ENCODE measurements around the gene LTBP1.

DNA sequence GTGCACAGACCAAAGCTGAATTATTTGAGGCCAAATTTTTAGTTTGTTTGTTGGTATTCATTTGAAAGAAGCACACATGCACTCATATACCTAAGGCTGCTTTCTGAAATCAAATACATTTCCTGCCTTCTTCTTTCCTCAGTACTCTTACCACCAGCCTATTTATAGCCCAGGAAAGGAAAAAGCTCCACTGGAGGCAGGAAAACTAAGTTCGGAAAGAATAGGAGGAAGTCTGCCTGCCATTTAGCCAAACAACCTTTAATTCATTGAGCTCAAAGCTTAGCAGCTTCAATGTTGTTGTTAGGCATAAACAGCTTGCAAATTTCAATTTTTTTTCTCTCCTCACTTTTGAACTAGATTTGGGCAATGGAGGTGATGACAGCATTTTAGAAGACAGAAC is 489.3 kb downstream of the LTBP1 start:
- TF ChIP-seq, protein P1, sequence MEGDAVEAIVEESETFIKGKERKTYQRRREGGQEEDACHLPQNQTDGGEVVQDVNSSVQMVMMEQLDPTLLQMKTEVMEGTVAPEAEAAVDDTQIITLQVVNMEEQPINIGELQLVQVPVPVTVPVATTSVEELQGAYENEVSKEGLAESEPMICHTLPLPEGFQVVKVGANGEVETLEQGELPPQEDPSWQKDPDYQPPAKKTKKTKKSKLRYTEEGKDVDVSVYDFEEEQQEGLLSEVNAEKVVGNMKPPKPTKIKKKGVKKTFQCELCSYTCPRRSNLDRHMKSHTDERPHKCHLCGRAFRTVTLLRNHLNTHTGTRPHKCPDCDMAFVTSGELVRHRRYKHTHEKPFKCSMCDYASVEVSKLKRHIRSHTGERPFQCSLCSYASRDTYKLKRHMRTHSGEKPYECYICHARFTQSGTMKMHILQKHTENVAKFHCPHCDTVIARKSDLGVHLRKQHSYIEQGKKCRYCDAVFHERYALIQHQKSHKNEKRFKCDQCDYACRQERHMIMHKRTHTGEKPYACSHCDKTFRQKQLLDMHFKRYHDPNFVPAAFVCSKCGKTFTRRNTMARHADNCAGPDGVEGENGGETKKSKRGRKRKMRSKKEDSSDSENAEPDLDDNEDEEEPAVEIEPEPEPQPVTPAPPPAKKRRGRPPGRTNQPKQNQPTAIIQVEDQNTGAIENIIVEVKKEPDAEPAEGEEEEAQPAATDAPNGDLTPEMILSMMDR (optimal IDR thresholded peaks at IDR 0.05 in 1 of 3, IDR thresholded peaks at IDR 0.05 in 1 of 3, conservative IDR thresholded peaks at IDR 0.05 in 1 of 3; ENCODE audit: extremely low read depth in 1 of 3, insufficient read depth in 2 of 3, low read length in 3 of 3) = no peak
- no peak for TF ChIP-seq EZH2 (IDR thresholded peaks at IDR 0.05; ENCODE audit: low read length)

Data from keratinocyte (primary cell).